Mucosa of stomach (tissue), 1 donor: ENCODE results near the gene CCSER2.

Experiments
- H3K27me3 ChIP-seq: one replicate; pipeline ENCODE4 v1.7.0; 2013; ENCODE audit warnings: mild to moderate bottlenecking, low read length; ENCODE audit not compliant: control insufficient read depth, insufficient read depth
- H3K36me3 ChIP-seq: one replicate; pipeline ENCODE4 v1.7.0; 2013; ENCODE audit warnings: low read length; ENCODE audit not compliant: control insufficient read depth, insufficient read depth
- H3K4me1 ChIP-seq: one replicate; pipeline ENCODE4 v1.7.0; 2013; ENCODE audit warnings: mild to moderate bottlenecking, low read length; ENCODE audit not compliant: control insufficient read depth, insufficient read depth
- H3K4me3 ChIP-seq: one replicate; pipeline ENCODE4 v1.7.0; 2013; ENCODE audit warnings: low read length
- H3K9ac ChIP-seq: one replicate; pipeline ENCODE4 v1.7.0; 2013; ENCODE audit warnings: mild to moderate bottlenecking, low read length, moderate library complexity
- H3K9me3 ChIP-seq: one replicate; pipeline ENCODE4 v1.7.0; 2013; ENCODE audit warnings: mild to moderate bottlenecking, low read length, moderate library complexity; ENCODE audit not compliant: control insufficient read depth
- donor health status: Pancreatic carcinoma.

Gene CCSER2

GRCh38 chr10:84353052-84353803 is 24.8 kb downstream of the CCSER2 start:
- no peaks in the 10 kb centered on the region for H3K9me3 ChIP-seq
- H3K36me3 ChIP-seq: no peaks in the 10 kb centered on the region
- H3K27me3 ChIP-seq: no peaks in the 10 kb centered on the region
- no peak overlapping the region for H3K4me3 ChIP-seq
- H3K9ac ChIP-seq: no peak overlapping the region
- H3K4me1 ChIP-seq: peaks cover 6% of the 10 kb centered on the region

GRCh38 chr10:84354623-84355022 is 26.2 kb downstream of the CCSER2 start:
- H3K4me1 ChIP-seq: peaks cover 6% of the 10 kb centered on the region

GRCh38 chr10:84355106-84355505 is 26.7 kb downstream of the CCSER2 start:
- Histone ChIP-seq H3K9ac (no peak overlapping the region), H3K36me3 (no peaks in the 10 kb centered on the region), H3K27me3 (no peaks in the 10 kb centered on the region), H3K4me3 (no peak overlapping the region), H3K4me1 (peaks cover 6% of the 10 kb centered on the region), H3K9me3 (no peaks in the 10 kb centered on the region)

More at GRCh38 chr10:84354623-84355022, 26.2 kb downstream of the CCSER2 start:
- H3K9ac ChIP-seq: no peak overlapping the region
- no peaks in the 10 kb centered on the region for H3K36me3 ChIP-seq
- H3K27me3 ChIP-seq: no peaks in the 10 kb centered on the region
- H3K9me3 ChIP-seq: no peaks in the 10 kb centered on the region
- no peak overlapping the region for H3K4me3 ChIP-seq

GRCh38 chr10:84356928-84357327 is 28.5 kb downstream of the CCSER2 start:
- Histone ChIP-seq H3K9ac (no peak overlapping the region), H3K9me3 (no peaks in the 10 kb centered on the region), H3K36me3 (no peaks in the 10 kb centered on the region), H3K4me1 (peaks cover 6% of the 10 kb centered on the region), H3K4me3 (no peak overlapping the region), H3K27me3 (no peaks in the 10 kb centered on the region)

- H3K9ac ChIP-seq: no peak overlapping the region
- H3K9me3 ChIP-seq: no peaks in the 10 kb centered on the region
- no peak overlapping the region for H3K4me3 ChIP-seq
- H3K4me1 ChIP-seq: peaks cover 11% of the 10 kb centered on the region
- H3K36me3 ChIP-seq: no peaks in the 10 kb centered on the region
- no peaks in the 10 kb centered on the region for H3K27me3 ChIP-seq
Observed at GRCh38 chr10:84358743-84359142, 30.4 kb downstream of the CCSER2 start.

GRCh38 chr10:84360637-84361365 is 32.4 kb downstream of the CCSER2 start:
- Histone ChIP-seq H3K36me3 (no peaks in the 10 kb centered on the region), H3K4me1 (peaks cover 11% of the 10 kb centered on the region), H3K9me3 (no peaks in the 10 kb centered on the region), H3K4me3 (no peak overlapping the region), H3K27me3 (no peaks in the 10 kb centered on the region), H3K9ac (peak overlapping the region; percentile 22)

GRCh38 chr10:84365335-84365881 is 37.0 kb downstream of the CCSER2 start:
- Histone ChIP-seq H3K27me3 (no peaks in the 10 kb centered on the region), H3K36me3 (no peaks in the 10 kb centered on the region), H3K4me1 (peaks cover 4% of the 10 kb centered on the region), H3K9me3 (no peaks in the 10 kb centered on the region), H3K9ac (no peak overlapping the region), H3K4me3 (no peak overlapping the region)

GRCh38 chr10:84366041-84366440 is 37.7 kb downstream of the CCSER2 start:
- no peak overlapping the region for H3K4me3 ChIP-seq
- no peaks in the 10 kb centered on the region for H3K9me3 ChIP-seq
- peaks cover 4% of the 10 kb centered on the region for H3K4me1 ChIP-seq
- no peak overlapping the region for H3K9ac ChIP-seq
- no peaks in the 10 kb centered on the region for H3K36me3 ChIP-seq
- no peaks in the 10 kb centered on the region for H3K27me3 ChIP-seq

GRCh38 chr10:84367256-84367655 is 38.9 kb downstream of the CCSER2 start:
- Histone ChIP-seq H3K4me1 (peaks cover 2% of the 10 kb centered on the region), H3K27me3 (no peaks in the 10 kb centered on the region), H3K36me3 (no peaks in the 10 kb centered on the region), H3K4me3 (no peak overlapping the region), H3K9me3 (no peaks in the 10 kb centered on the region), H3K9ac (no peak overlapping the region)

- Histone ChIP-seq H3K9ac (no peak overlapping the region), H3K4me1 (no peaks in the 10 kb centered on the region), H3K36me3 (no peaks in the 10 kb centered on the region), H3K27me3 (no peaks in the 10 kb centered on the region), H3K9me3 (no peaks in the 10 kb centered on the region), H3K4me3 (no peak overlapping the region)
Observed at GRCh38 chr10:84368828-84369227, 40.4 kb downstream of the CCSER2 start.

- no peaks in the 10 kb centered on the region for H3K27me3 ChIP-seq
- no peaks in the 10 kb centered on the region for H3K4me1 ChIP-seq
- H3K9ac ChIP-seq: no peak overlapping the region
- no peaks in the 10 kb centered on the region for H3K9me3 ChIP-seq
- no peak overlapping the region for H3K4me3 ChIP-seq
- H3K36me3 ChIP-seq: peaks cover 5% of the 10 kb centered on the region
Observed at GRCh38 chr10:84370283-84370682, 41.9 kb downstream of the CCSER2 start.

- no peaks in the 10 kb centered on the region for H3K27me3 ChIP-seq
- H3K4me3 ChIP-seq: no peak overlapping the region
- no peaks in the 10 kb centered on the region for H3K9me3 ChIP-seq
- H3K9ac ChIP-seq: no peak overlapping the region
- peaks cover 5% of the 10 kb centered on the region for H3K36me3 ChIP-seq
- no peaks in the 10 kb centered on the region for H3K4me1 ChIP-seq
Observed at GRCh38 chr10:84371944-84372343, 43.6 kb downstream of the CCSER2 start.
